DND-41 (cell line): ENCODE measurements around the gene CYP2U1.

Source experiments
- ATAC-seq: fragments of 200-7000 bp; cut with Tn5 transposase; 3 replicates; pipeline ENCODE4 v1.9.1; 2021; ENCODE audit warnings: low read depth; ENCODE audit not compliant: insufficient read depth
- DNase-seq: peaks from one replicate; pipeline ENCODE4 v3.0.0-alpha.2; 2020
- H2AFZ ChIP-seq: 2 replicates; pipeline ENCODE4 v1.6.0; 2012; ENCODE audit warnings: low read depth, low read length
- H3K27ac ChIP-seq: 2 replicates; pipeline ENCODE4 v1.5.1; 2012; ENCODE audit warnings: low read length, inconsistent platforms
- H3K27me3 ChIP-seq: fragments of 200-600 bp; sonication (generic); 2 replicates; pipeline ENCODE4 v1.6.0; 2012; ENCODE audit warnings: low read length, mild to moderate bottlenecking, inconsistent platforms; ENCODE audit not compliant: insufficient read depth, poor library complexity
- H3K36me3 ChIP-seq: 2 replicates; pipeline ENCODE4 v1.5.1; 2012; ENCODE audit warnings: low read length, inconsistent platforms; ENCODE audit not compliant: insufficient read depth
- H3K4me1 ChIP-seq: 2 replicates; pipeline ENCODE4 v1.5.1; 2012; ENCODE audit warnings: mild to moderate bottlenecking, low read length; ENCODE audit not compliant: insufficient read depth
- H3K4me2 ChIP-seq: 2 replicates; pipeline ENCODE4 v1.6.0; 2012; ENCODE audit warnings: mild to moderate bottlenecking, moderate library complexity, low read length, inconsistent platforms; ENCODE audit not compliant: insufficient read depth
- H3K4me3 ChIP-seq, 2 experiments: fragments of 200-600 bp in 1 of 2; shearing (Covaris generic) in 1 of 2; 2 replicates each; pipeline ENCODE4 v1.5.1; 2012 to 2016; ENCODE audit warnings: inconsistent platforms in 2 of 2, low read length in 2 of 2, mild to moderate bottlenecking in 2 of 2, low read depth in 1 of 2, moderate library complexity in 1 of 2
- H3K79me2 ChIP-seq: 2 replicates; pipeline ENCODE4 v1.6.0; 2012; ENCODE audit warnings: low read length, inconsistent platforms; ENCODE audit not compliant: insufficient read depth
- H3K9ac ChIP-seq: 2 replicates; pipeline ENCODE4 v1.6.0; 2012; ENCODE audit warnings: low read depth, mild to moderate bottlenecking, inconsistent platforms, low read length, moderate library complexity
- H3K9me3 ChIP-seq: 2 replicates; pipeline ENCODE4 v1.5.1; 2012; ENCODE audit warnings: low read length, moderate library complexity, mild to moderate bottlenecking, inconsistent platforms; ENCODE audit not compliant: insufficient read depth, severe bottlenecking
- H4K20me1 ChIP-seq: 2 replicates; pipeline ENCODE4 v1.6.0; 2012; ENCODE audit warnings: low read length; ENCODE audit not compliant: insufficient read depth
- EZH2 ChIP-seq: IDR thresholded peaks from 3 replicates; pipeline ENCODE4 v1.6.1; 2012; ENCODE audit warnings: borderline replicate concordance, low read depth, mild to moderate bottlenecking, moderate library complexity, low read length, inconsistent platforms; ENCODE audit not compliant: severe bottlenecking
- TF ChIP-seq, protein P1 (sequence below): IDR thresholded peaks from 2 replicates; pipeline ENCODE4 v1.5.1; 2012; ENCODE audit warnings: borderline replicate concordance, low read length, moderate library complexity, mild to moderate bottlenecking; ENCODE audit not compliant: poor library complexity, severe bottlenecking; ENCODE audit errors: extremely low read depth

Gene CYP2U1

DNA sequence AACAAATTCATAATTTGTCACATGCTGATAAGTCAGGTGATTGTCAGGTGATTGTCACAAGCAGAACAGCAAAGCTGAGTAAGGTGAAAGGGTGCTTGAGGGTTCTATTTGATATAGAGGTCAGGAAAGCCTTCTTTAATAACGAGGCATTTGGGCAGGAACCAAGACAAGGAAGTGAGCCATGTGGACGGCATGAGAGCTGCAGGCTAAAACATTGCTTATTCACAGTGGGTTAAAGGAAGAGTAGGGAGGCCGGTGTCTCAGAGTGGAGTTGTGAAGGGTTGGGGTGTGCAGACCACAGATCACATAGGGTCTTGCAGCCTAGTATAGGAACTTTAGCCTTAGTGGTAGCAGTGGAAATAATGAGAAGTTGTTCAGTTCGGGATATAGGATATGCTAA, 31.3 kb upstream of the CYP2U1 start:
- peaks cover 21% of the 10 kb centered on the region for H3K27me3 ChIP-seq
- ATAC-seq (no peak), DNase-seq (no peak)
- no peaks in the 10 kb centered on the region for H4K20me1 ChIP-seq
- H3K4me3 ChIP-seq = no peak overlapping the region
- H3K79me2 ChIP-seq = no peaks in the 10 kb centered on the region
- no peak overlapping the region for H3K4me2 ChIP-seq
- no peaks in the 10 kb centered on the region for H3K36me3 ChIP-seq
- TF ChIP-seq, protein P1, sequence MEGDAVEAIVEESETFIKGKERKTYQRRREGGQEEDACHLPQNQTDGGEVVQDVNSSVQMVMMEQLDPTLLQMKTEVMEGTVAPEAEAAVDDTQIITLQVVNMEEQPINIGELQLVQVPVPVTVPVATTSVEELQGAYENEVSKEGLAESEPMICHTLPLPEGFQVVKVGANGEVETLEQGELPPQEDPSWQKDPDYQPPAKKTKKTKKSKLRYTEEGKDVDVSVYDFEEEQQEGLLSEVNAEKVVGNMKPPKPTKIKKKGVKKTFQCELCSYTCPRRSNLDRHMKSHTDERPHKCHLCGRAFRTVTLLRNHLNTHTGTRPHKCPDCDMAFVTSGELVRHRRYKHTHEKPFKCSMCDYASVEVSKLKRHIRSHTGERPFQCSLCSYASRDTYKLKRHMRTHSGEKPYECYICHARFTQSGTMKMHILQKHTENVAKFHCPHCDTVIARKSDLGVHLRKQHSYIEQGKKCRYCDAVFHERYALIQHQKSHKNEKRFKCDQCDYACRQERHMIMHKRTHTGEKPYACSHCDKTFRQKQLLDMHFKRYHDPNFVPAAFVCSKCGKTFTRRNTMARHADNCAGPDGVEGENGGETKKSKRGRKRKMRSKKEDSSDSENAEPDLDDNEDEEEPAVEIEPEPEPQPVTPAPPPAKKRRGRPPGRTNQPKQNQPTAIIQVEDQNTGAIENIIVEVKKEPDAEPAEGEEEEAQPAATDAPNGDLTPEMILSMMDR = no peak
- TF ChIP-seq EZH2 = no peak
- no peaks in the 10 kb centered on the region for H3K4me1 ChIP-seq
- no peaks in the 10 kb centered on the region for H3K9me3 ChIP-seq
- H2AFZ ChIP-seq = no peak overlapping the region
- H3K9ac ChIP-seq = no peak overlapping the region
- H3K27ac ChIP-seq = no peak overlapping the region

DNA sequence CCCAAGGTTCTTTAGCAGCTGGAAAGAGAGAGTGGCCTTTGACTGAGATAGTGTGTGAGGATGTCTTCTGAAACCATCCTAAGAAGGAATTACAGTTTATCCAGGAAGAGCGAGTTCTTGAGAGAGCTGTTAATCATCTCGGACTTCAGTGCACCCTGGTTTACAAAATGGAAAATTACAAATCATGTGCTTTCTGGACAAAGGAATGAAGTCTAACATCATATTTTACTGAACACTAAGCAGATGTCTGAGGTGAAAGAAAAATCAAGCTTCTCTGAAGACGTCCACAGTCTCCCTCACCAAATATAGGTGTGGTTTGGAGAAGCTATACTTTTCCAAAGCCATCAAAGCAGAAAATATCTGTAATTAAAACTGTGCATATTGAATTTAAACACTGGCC, 30.8 kb upstream of the CYP2U1 start:
- no peak for TF ChIP-seq EZH2
- TF ChIP-seq, protein P1 = no peak
- Histone ChIP-seq H3K36me3 (no peaks in the 10 kb centered on the region), H3K27me3 (peaks cover 18% of the 10 kb centered on the region), H3K4me3 (no peak overlapping the region), H2AFZ (no peak overlapping the region), H4K20me1 (no peaks in the 10 kb centered on the region), H3K9me3 (no peaks in the 10 kb centered on the region), H3K4me1 (no peaks in the 10 kb centered on the region), H3K27ac (no peak overlapping the region), H3K4me2 (no peak overlapping the region), H3K9ac (no peak overlapping the region), H3K79me2 (no peaks in the 10 kb centered on the region)
- no peak for ATAC-seq
- no peak for DNase-seq

DNA sequence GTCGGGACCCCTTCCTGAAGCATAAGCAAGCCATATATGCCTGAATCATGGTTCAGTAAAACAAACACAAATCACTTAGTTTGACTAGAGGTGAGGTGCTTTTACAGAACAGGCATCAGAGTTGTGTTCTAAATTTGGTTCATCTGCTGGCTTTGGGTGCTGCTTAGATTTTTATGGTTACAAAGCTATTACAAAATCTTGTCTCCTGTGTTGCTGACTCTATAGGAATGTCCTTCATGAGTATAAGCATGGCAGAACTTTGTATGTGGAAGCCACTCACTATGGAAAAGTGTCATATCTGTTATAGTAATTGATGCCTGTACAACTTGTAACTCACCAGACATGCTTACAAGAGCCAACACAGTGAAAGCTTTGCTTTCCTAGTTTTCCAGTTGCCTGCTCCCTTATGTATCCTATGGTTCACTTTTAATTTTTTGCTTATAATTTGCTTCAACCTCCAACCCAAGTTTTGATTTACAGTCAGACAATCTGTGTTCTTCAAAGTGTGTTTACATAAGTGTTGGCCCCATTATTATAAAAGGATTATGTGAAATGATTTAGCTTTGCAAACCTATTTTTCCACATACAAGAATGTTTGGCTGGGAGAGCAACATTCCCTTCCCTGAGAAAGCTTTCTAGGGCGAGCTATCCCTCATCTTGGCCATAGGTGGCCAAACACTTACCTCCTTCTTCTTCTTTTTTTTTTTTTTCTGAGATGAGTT, 30.0 kb upstream of the CYP2U1 start:
- H3K4me1 ChIP-seq = no peaks in the 10 kb centered on the region
- ATAC-seq = no peak

More for the DNA sequence above, 30.0 kb upstream of the CYP2U1 start:
- Histone ChIP-seq H3K9ac (no peak overlapping the region), H3K36me3 (no peaks in the 10 kb centered on the region), H3K9me3 (no peaks in the 10 kb centered on the region), H3K4me3 (no peak overlapping the region), H3K79me2 (no peaks in the 10 kb centered on the region), H2AFZ (no peak overlapping the region), H3K4me2 (no peak overlapping the region), H4K20me1 (no peaks in the 10 kb centered on the region), H3K27ac (no peak overlapping the region), H3K27me3 (peaks cover 17% of the 10 kb centered on the region)
- DNase-seq = no peak
- TF ChIP-seq, protein P1 = no peak
- TF ChIP-seq EZH2 = no peak
